DND-41 (cell line): ENCODE data around the gene ITPR1.

Source experiments
- ATAC-seq: fragments of 200-7000 bp; cut with Tn5 transposase; 3 replicates; pipeline ENCODE4 v1.9.1; 2021; ENCODE audit warnings: low read depth; ENCODE audit not compliant: insufficient read depth
- DNase-seq: peaks from one replicate; pipeline ENCODE4 v3.0.0-alpha.2; 2020
- H2AFZ ChIP-seq: 2 replicates; pipeline ENCODE4 v1.6.0; 2012; ENCODE audit warnings: low read depth, low read length
- H3K27ac ChIP-seq: 2 replicates; pipeline ENCODE4 v1.5.1; 2012; ENCODE audit warnings: low read length, inconsistent platforms
- H3K27me3 ChIP-seq: fragments of 200-600 bp; sonication (generic); 2 replicates; pipeline ENCODE4 v1.6.0; 2012; ENCODE audit warnings: low read length, mild to moderate bottlenecking, inconsistent platforms; ENCODE audit not compliant: insufficient read depth, poor library complexity
- H3K36me3 ChIP-seq: 2 replicates; pipeline ENCODE4 v1.5.1; 2012; ENCODE audit warnings: low read length, inconsistent platforms; ENCODE audit not compliant: insufficient read depth
- H3K4me1 ChIP-seq: 2 replicates; pipeline ENCODE4 v1.5.1; 2012; ENCODE audit warnings: mild to moderate bottlenecking, low read length; ENCODE audit not compliant: insufficient read depth
- H3K4me2 ChIP-seq: 2 replicates; pipeline ENCODE4 v1.6.0; 2012; ENCODE audit warnings: mild to moderate bottlenecking, moderate library complexity, low read length, inconsistent platforms; ENCODE audit not compliant: insufficient read depth
- H3K4me3 ChIP-seq, 2 experiments: fragments of 200-600 bp in 1 of 2; shearing (Covaris generic) in 1 of 2; 2 replicates each; pipeline ENCODE4 v1.5.1; 2012 to 2016; ENCODE audit warnings: inconsistent platforms in 2 of 2, low read length in 2 of 2, mild to moderate bottlenecking in 2 of 2, low read depth in 1 of 2, moderate library complexity in 1 of 2
- H3K79me2 ChIP-seq: 2 replicates; pipeline ENCODE4 v1.6.0; 2012; ENCODE audit warnings: low read length, inconsistent platforms; ENCODE audit not compliant: insufficient read depth
- H3K9ac ChIP-seq: 2 replicates; pipeline ENCODE4 v1.6.0; 2012; ENCODE audit warnings: low read depth, mild to moderate bottlenecking, inconsistent platforms, low read length, moderate library complexity
- H3K9me3 ChIP-seq: 2 replicates; pipeline ENCODE4 v1.5.1; 2012; ENCODE audit warnings: low read length, moderate library complexity, mild to moderate bottlenecking, inconsistent platforms; ENCODE audit not compliant: insufficient read depth, severe bottlenecking
- H4K20me1 ChIP-seq: 2 replicates; pipeline ENCODE4 v1.6.0; 2012; ENCODE audit warnings: low read length; ENCODE audit not compliant: insufficient read depth
- EZH2 ChIP-seq: IDR thresholded peaks from 3 replicates; pipeline ENCODE4 v1.6.1; 2012; ENCODE audit warnings: borderline replicate concordance, low read depth, mild to moderate bottlenecking, moderate library complexity, low read length, inconsistent platforms; ENCODE audit not compliant: severe bottlenecking
- TF ChIP-seq, protein P1 (sequence below): IDR thresholded peaks from 2 replicates; pipeline ENCODE4 v1.5.1; 2012; ENCODE audit warnings: borderline replicate concordance, low read length, moderate library complexity, mild to moderate bottlenecking; ENCODE audit not compliant: poor library complexity, severe bottlenecking; ENCODE audit errors: extremely low read depth

The ITPR1 gene

DNA sequence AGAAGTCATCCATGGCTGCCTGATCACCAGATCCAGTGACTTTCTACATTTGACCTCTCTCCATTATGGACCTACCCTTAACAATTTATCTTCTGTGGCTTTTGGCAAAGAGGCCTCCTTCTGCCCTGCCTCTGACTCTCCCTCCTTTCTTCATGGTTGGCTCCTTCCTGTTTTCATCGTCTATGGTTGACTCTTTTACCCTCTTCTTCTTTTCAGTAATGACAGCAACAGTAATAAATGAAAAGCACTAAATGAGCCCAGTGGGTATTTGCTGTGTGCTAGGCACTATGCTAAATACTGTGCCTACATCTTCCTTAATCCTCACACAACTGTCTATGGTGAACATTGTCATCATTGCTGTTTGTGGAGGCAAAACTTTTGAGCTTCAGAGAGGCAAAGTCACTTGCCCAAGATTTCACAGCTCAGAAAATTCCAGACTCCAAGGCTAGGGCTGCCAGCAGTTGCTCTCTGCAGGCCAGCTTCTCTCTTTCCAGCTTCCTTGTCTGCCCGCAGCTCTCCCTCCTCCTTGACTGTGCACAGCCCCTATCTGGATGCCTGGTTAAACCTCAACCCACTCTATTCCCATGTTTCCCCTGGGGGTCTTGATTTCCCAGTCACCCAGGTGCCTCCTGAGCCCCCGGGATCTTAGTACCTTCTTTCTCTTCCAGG lies 24.6 kb downstream of the ITPR1 start:
- Histone ChIP-seq H4K20me1 (no peaks in the 10 kb centered on the region), H3K36me3 (no peaks in the 10 kb centered on the region), H2AFZ (no peak overlapping the region), H3K27me3 (no peaks in the 10 kb centered on the region), H3K27ac (no peak overlapping the region), H3K9me3 (no peaks in the 10 kb centered on the region), H3K9ac (no peak overlapping the region), H3K4me1 (peaks cover 6% of the 10 kb centered on the region; the same call in 1 of the 2 replicates), H3K79me2 (no peaks in the 10 kb centered on the region), H3K4me3 (no peak overlapping the region), H3K4me2 (no peak overlapping the region)
- ATAC-seq = no peak
- DNase-seq = no peak
- TF ChIP-seq EZH2 = no peak
- TF ChIP-seq, protein P1, sequence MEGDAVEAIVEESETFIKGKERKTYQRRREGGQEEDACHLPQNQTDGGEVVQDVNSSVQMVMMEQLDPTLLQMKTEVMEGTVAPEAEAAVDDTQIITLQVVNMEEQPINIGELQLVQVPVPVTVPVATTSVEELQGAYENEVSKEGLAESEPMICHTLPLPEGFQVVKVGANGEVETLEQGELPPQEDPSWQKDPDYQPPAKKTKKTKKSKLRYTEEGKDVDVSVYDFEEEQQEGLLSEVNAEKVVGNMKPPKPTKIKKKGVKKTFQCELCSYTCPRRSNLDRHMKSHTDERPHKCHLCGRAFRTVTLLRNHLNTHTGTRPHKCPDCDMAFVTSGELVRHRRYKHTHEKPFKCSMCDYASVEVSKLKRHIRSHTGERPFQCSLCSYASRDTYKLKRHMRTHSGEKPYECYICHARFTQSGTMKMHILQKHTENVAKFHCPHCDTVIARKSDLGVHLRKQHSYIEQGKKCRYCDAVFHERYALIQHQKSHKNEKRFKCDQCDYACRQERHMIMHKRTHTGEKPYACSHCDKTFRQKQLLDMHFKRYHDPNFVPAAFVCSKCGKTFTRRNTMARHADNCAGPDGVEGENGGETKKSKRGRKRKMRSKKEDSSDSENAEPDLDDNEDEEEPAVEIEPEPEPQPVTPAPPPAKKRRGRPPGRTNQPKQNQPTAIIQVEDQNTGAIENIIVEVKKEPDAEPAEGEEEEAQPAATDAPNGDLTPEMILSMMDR = no peak

DNA sequence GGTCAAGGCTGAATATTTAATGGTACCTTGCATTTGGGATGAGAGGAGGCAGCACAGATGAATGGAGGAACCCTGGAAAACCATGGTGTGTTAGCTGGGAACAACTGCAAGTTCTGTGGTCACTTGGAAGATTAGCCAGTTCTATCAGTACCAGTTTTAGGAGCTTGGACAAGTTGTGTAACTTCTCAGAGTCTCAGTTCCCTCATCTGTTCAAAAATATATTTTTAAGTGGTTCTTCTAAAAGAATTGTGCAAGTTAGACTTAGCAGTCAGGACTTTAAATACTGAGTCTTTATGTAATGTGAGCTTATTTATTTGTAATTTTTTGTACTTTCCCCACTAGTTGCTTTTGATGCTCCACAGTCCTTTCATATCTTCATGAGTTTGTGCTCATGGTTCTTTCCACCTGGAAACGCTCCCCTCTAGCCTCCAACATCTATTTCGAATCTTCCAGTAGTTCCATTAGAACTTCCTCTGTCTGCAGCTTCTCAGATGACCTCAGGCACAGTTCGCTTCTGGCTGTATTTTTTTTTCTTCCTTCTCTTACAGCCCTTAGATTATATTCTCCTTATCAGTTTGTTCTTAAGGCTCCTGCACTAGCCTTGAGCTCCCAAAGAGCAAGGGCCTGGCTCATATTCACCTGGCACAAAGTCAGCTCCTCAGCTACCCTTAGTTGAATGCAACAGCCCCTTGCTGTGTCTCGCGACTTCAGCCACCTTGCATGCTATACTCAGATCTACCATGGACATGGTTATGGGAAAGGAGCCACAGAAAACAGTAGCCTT lies 27.1 kb downstream of the ITPR1 start:
- Histone ChIP-seq H4K20me1 (no peaks in the 10 kb centered on the region), H3K9me3 (no peaks in the 10 kb centered on the region), H3K36me3 (no peaks in the 10 kb centered on the region), H3K27ac (no peak overlapping the region), H3K9ac (no peak overlapping the region), H3K4me2 (no peak overlapping the region), H3K27me3 (no peaks in the 10 kb centered on the region), H3K79me2 (no peaks in the 10 kb centered on the region), H2AFZ (no peak overlapping the region), H3K4me1 (0 out of 2 replicates have a peak, but pooled peaks cover 4% of the 10 kb centered on the region), H3K4me3 (no peak overlapping the region)
- DNase-seq (no peak), ATAC-seq (no peak)
- TF ChIP-seq, protein P1 = no peak
- no peak for TF ChIP-seq EZH2

DNA sequence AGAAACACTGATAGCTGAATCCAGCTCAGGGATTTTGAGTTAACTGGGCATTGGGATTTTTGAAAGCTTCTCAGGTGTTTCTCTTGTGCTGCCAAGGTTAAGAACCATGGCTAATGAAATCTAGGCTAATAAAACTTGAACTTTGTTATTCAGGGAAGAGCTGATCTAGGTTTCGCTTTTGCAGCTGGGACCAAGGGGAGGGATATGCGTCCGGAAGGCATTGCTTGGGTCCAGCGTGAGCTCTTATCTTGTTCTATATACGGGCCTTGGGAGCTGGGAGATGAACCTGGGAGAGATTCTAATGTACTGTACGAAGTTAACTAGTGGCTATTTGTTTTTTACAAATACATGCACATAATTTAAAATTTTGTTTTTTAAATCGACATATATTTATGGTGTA lies 29.8 kb downstream of the ITPR1 start:
- Histone ChIP-seq H3K4me2 (no peak overlapping the region), H3K79me2 (no peaks in the 10 kb centered on the region), H3K27ac (no peak overlapping the region), H3K27me3 (no peaks in the 10 kb centered on the region), H3K4me1 (0 out of 2 replicates have a peak, but pooled peaks cover 4% of the 10 kb centered on the region), H4K20me1 (no peaks in the 10 kb centered on the region), H2AFZ (no peak overlapping the region), H3K36me3 (no peaks in the 10 kb centered on the region), H3K4me3 (no peak overlapping the region), H3K9ac (no peak overlapping the region), H3K9me3 (no peaks in the 10 kb centered on the region)
- DNase-seq (no peak), ATAC-seq (no peak)
- TF ChIP-seq, protein P1 = no peak
- no peak for TF ChIP-seq EZH2
